IMR-90 (cell line): ENCODE data around the gene NTM. TPM values are rescaled to one million over a fixed set of nuclear protein-coding genes. Genes with fewer than 3 reads are reported as not detected.

Source experiments
- ATAC-seq: fragments of 200-7000 bp; cut with Tn5 transposase; 2 replicates; pipeline ENCODE4 v1.9.1; 2020; ENCODE audit warnings: low read depth, mild to moderate bottlenecking, moderate library complexity
- BruUV-seq: library from RNA; stranded (reverse); fragments of 400-500 nt; replicated peaks from 2 replicates; lab custom pipeline; 2021; lab: Mats Ljungman, UMichigan
- CTCF ChIA-PET: fragments of 300-600 bp; formaldehyde crosslinking; extraction: SDS; loops from one replicate; lab custom pipeline; 2021; ENCODE audit warnings: antibody characterized with exemption; lab: Yijun Ruan, JAX
- POLR2A ChIA-PET: fragments of 300-600 bp; sonication (Branson Sonifier 250); formaldehyde crosslinking; loops from one replicate; lab custom pipeline; 2022; ENCODE audit warnings: antibody characterized with exemption; ENCODE audit not compliant: unreplicated experiment; lab: Charles Lee
- DNase-seq: peaks from one replicate; pipeline ENCODE4 v3.0.0; 2013
- H2AFZ ChIP-seq: replicated peaks from 2 replicates; pipeline ENCODE3; 2013; ENCODE audit warnings: low read length, mild to moderate bottlenecking; ENCODE audit not compliant: poor library complexity
- H2AK5ac ChIP-seq: 2 replicates; pipeline ENCODE4 v1.6.1; 2013; ENCODE audit warnings: low read depth, low read length, inconsistent platforms
- H2AK9ac ChIP-seq: replicated peaks from 2 replicates; pipeline ENCODE3; 2013; ENCODE audit warnings: mild to moderate bottlenecking, low read depth, low read length, moderate library complexity; ENCODE audit not compliant: poor library complexity
- H2BK120ac ChIP-seq: 2 replicates; pipeline ENCODE4 v1.6.1; 2013; ENCODE audit warnings: low read depth, low read length, inconsistent platforms
- H2BK15ac ChIP-seq: 3 replicates; pipeline ENCODE4 v1.6.1; 2013; ENCODE audit warnings: low read depth, low read length, inconsistent platforms
- H2BK20ac ChIP-seq: 2 replicates; pipeline ENCODE4 v1.6.1; 2013; ENCODE audit warnings: low read depth, mild to moderate bottlenecking, inconsistent platforms, low read length, moderate library complexity
- H2BK5ac ChIP-seq: 2 replicates; pipeline ENCODE4 v1.6.1; 2013; ENCODE audit warnings: mild to moderate bottlenecking, low read depth, low read length, inconsistent platforms; ENCODE audit not compliant: poor library complexity, severe bottlenecking
- H3K14ac ChIP-seq: replicated peaks from 2 replicates; pipeline ENCODE4 v1.6.1; 2013; ENCODE audit warnings: low read depth, low read length, inconsistent platforms
- H3K18ac ChIP-seq: 2 replicates; pipeline ENCODE4 v1.6.1; 2013; ENCODE audit warnings: low read depth, low read length, control low read depth
- H3K23ac ChIP-seq: 2 replicates; pipeline ENCODE4 v1.6.1; 2013; ENCODE audit warnings: low read depth, low read length, inconsistent platforms
- H3K27ac ChIP-seq: 2 replicates; pipeline ENCODE4 v1.5.1; 2013; ENCODE audit warnings: mild to moderate bottlenecking, control low read depth, low read length; ENCODE audit not compliant: insufficient read depth
- H3K27me3 ChIP-seq: 2 replicates; pipeline ENCODE4 v1.6.1; 2013; ENCODE audit warnings: low read length; ENCODE audit not compliant: control insufficient read depth, insufficient read depth
- H3K36me3 ChIP-seq: 2 replicates; pipeline ENCODE4 v1.6.1; 2013; ENCODE audit warnings: low read length, mixed read lengths; ENCODE audit not compliant: control insufficient read depth, insufficient read depth
- H3K4ac ChIP-seq: 2 replicates; pipeline ENCODE4 v1.6.1; 2013; ENCODE audit warnings: low read depth, low read length, inconsistent platforms
- H3K4me1 ChIP-seq: 2 replicates; pipeline ENCODE4 v1.6.1; 2013; ENCODE audit warnings: low read length, mixed read lengths; ENCODE audit not compliant: control insufficient read depth, insufficient read depth
- H3K4me2 ChIP-seq: 2 replicates; pipeline ENCODE4 v1.6.1; 2013; ENCODE audit warnings: low read depth, mild to moderate bottlenecking, control low read depth, low read length, moderate library complexity
- H3K4me3 ChIP-seq: 2 replicates; pipeline ENCODE4 v1.5.1; 2013; ENCODE audit warnings: low read depth, mild to moderate bottlenecking, control low read depth, low read length, moderate library complexity; ENCODE audit not compliant: insufficient read depth
- H3K56ac ChIP-seq: 2 replicates; pipeline ENCODE4 v1.6.1; 2013; ENCODE audit warnings: low read length, inconsistent platforms; ENCODE audit not compliant: insufficient read depth; ENCODE audit errors: extremely low read depth
- H3K79me1 ChIP-seq, 2 experiments: 2 replicates each; pipeline ENCODE4 v1.6.1; 2013; ENCODE audit warnings: low read length in 2 of 2, inconsistent platforms in 1 of 2, low read depth in 1 of 2
- H3K9ac ChIP-seq: 2 replicates; pipeline ENCODE4 v1.6.1; 2013; ENCODE audit warnings: low read depth, low read length, control low read depth
- H3K9me1 ChIP-seq: 2 replicates; pipeline ENCODE4 v1.6.1; 2013; ENCODE audit warnings: low read length, inconsistent platforms; ENCODE audit not compliant: insufficient read depth
- H3K9me3 ChIP-seq: 2 replicates; pipeline ENCODE4 v1.6.1; 2013; ENCODE audit warnings: low read length; ENCODE audit not compliant: control insufficient read depth, insufficient read depth
- H4K20me1 ChIP-seq: 2 replicates; pipeline ENCODE4 v1.6.1; 2013; ENCODE audit warnings: low read length, inconsistent platforms; ENCODE audit not compliant: insufficient read depth
- H4K5ac ChIP-seq: 2 replicates; pipeline ENCODE4 v1.6.1; 2013; ENCODE audit warnings: mild to moderate bottlenecking, low read depth, low read length, control low read depth
- H4K8ac ChIP-seq, 2 experiments: 2 replicates each; pipeline ENCODE4 v1.6.1; 2013; ENCODE audit warnings: low read depth in 2 of 2, low read length in 2 of 2, control low read depth in 1 of 2, inconsistent platforms in 1 of 2
- H4K91ac ChIP-seq: 2 replicates; pipeline ENCODE4 v1.6.1; 2013; ENCODE audit warnings: low read depth, low read length, inconsistent platforms; ENCODE audit not compliant: insufficient read depth
- BHLHE40 ChIP-seq: fragments of 150-350 bp; IDR thresholded peaks from 2 replicates; pipeline ENCODE4 v1.6.1; 2016; ENCODE audit warnings: mild to moderate bottlenecking, low read depth, low read length
- CEBPB ChIP-seq: IDR thresholded peaks from 2 replicates; pipeline ENCODE4 v1.6.1; 2012; ENCODE audit warnings: low read depth, low read length, improper control_type of control experiment
- FOS ChIP-seq: fragments of 150-350 bp; IDR thresholded peaks from 2 replicates; pipeline ENCODE4 v1.6.1; 2016; ENCODE audit warnings: low read depth, low read length
- MAFK ChIP-seq: IDR thresholded peaks from 2 replicates; pipeline ENCODE4 v1.6.1; 2012; ENCODE audit warnings: low read depth, low read length, improper control_type of control experiment
- MAZ ChIP-seq: IDR thresholded peaks from 2 replicates; pipeline ENCODE4 v1.6.1; 2012; ENCODE audit warnings: low read depth, mild to moderate bottlenecking, low read length, improper control_type of control experiment, moderate library complexity, borderline replicate concordance
- MXI1 ChIP-seq: IDR thresholded peaks from 2 replicates; pipeline ENCODE4 v1.6.1; 2012; ENCODE audit warnings: low read depth, mild to moderate bottlenecking, low read length, moderate library complexity, borderline replicate concordance
- NFE2L2 ChIP-seq: fragments of 150-350 bp; IDR thresholded peaks from 2 replicates; pipeline ENCODE4 v1.6.1; 2016; ENCODE audit warnings: low read depth, mild to moderate bottlenecking, low read length
- POLR2A ChIP-seq: IDR thresholded peaks from 2 replicates; pipeline ENCODE4 v1.6.1; 2012; ENCODE audit warnings: mild to moderate bottlenecking, low read depth, low read length
- RCOR1 ChIP-seq: IDR thresholded peaks from 2 replicates; pipeline ENCODE4 v1.6.1; 2012; ENCODE audit warnings: mild to moderate bottlenecking, low read length, improper control_type of control experiment; ENCODE audit not compliant: insufficient replicate concordance
- RFX5 ChIP-seq: IDR thresholded peaks from 2 replicates; pipeline ENCODE4 v1.8.0; 2012; ENCODE audit warnings: low read depth, mild to moderate bottlenecking, low read length, moderate library complexity
- SMC3 ChIP-seq: fragments of 150-350 bp; IDR thresholded peaks from 2 replicates; pipeline ENCODE4 v1.6.1; 2016; ENCODE audit warnings: low read depth, mild to moderate bottlenecking, antibody characterized with exemption, low read length, moderate library complexity
- WGBS, 2 experiments: methylation state at CpG; one replicate each; pipeline versions ENCODE4 v1.1.5 to v1.1.7; 2013; ENCODE audit warnings: missing lambda C conversion rate in 2 of 2; ENCODE audit not compliant: insufficient read length in 1 of 2; ENCODE audit errors: extremely low coverage in 2 of 2; 5-methylcytosine and 5-hydroxymethylcytosine counted together
- dilution Hi-C: fragments of 300-500 bp; cut with HindIII; formaldehyde crosslinking; loops from one replicate; pipeline ENCODE4 v1.14.3; 2018; ENCODE audit warnings: low sequenced_read_pairs; ENCODE audit not compliant: unreplicated experiment
- in situ Hi-C: fragments of 300-500 bp; cut with MboI; formaldehyde crosslinking; loops from 3 replicates; pipeline ENCODE4 v1.14.3; 2019; ENCODE audit warnings: low sequenced_read_pairs, inconsistent platforms, mixed read lengths
- intact Hi-C: fragments of 100-400 bp; cut with micrococcal nuclease; formaldehyde crosslinking; loops from 2 replicates; pipeline ENCODE4 v1.10.0; 2022
- polyA plus RNA-seq, 3 experiments: library from polyadenylated mRNA; depleted of rRNA; stranded (reverse); fragments of >200 nt; gene quantifications; 2 replicates each; pipeline ENCODE4 v1.2.3, GENCODE V29; 2012; ENCODE audit warnings: low replicate concordance in 1 of 3
- total RNA-seq: library from RNA; depleted of rRNA; stranded (reverse); fragments of >200 nt; gene quantifications from 2 replicates; pipeline ENCODE4 v1.2.3, GENCODE V29; 2012
- TF ChIP-seq, protein P1 (sequence below): fragments of 150-350 bp; IDR thresholded peaks from 2 replicates; pipeline ENCODE4 v1.6.1; 2016; ENCODE audit warnings: low read depth, mild to moderate bottlenecking, low read length, moderate library complexity, borderline replicate concordance
- TF ChIP-seq, protein P2 (sequence below): conservative IDR thresholded peaks from 2 replicates; pipeline ENCODE4 v1.5.1; 2012; ENCODE audit warnings: mild to moderate bottlenecking, low read depth, low read length, improper control_type of control experiment

The NTM gene
- total and polyA plus RNA-seq, 2 of the 4 experiments (the other 2 are of a cell fraction), result 19.5 to 25.5 TPM

DNA sequence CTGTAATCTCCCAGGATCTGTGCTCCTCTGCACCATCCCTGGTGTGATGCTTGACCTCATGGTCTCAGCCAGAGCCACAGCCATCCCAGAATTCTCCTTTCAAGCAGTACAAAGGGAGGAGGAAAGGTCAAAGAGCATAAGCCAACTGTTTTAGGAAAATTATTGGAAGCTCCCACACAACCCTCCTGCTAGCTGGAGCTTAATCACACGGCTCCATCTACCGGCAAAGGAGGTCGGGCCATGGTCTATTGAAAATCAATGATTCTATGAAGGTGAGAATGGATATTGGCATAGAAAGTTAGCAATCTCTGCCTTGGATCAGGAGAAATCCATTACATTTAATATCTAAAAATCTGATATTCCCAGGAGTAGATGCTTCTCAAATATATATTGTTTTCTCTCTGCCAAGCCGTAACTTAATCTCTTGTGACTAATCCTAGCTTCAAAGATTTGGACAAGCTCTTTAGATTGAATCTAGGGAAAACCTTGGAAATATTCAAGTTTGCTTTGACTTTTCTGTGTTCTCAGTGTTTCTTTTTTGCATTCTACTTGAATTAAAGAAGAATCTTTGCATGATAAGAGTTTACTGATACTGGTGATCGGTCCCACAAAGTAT, 259.6 kb downstream of the NTM start:
- Histone ChIP-seq H3K9me3 (no peaks in the 10 kb centered on the region), H2AK5ac (no peak overlapping the region), H2BK120ac (no peak overlapping the region), H2BK5ac (no peak overlapping the region), H4K5ac (no peak overlapping the region), H3K36me3 (no peaks in the 10 kb centered on the region), H4K91ac (no peak overlapping the region), H3K18ac (no peak overlapping the region), H3K14ac (no peak overlapping the region), H3K56ac (no peak overlapping the region), H3K9ac (no peak overlapping the region), H2AFZ (no peak overlapping the region), H3K4me2 (no peak overlapping the region), H2BK20ac (no peak overlapping the region), H3K27ac (no peak overlapping the region), H3K79me1 (no peaks in the 10 kb centered on the region), H3K4me3 (no peak overlapping the region), H2BK15ac (no peak overlapping the region), H3K4me1 (no peaks in the 10 kb centered on the region), H4K20me1 (no peaks in the 10 kb centered on the region), H4K8ac (no peak overlapping the region), H3K4ac (no peak overlapping the region), H2AK9ac (no peak overlapping the region), H3K23ac (no peak overlapping the region), H3K27me3 (no peaks in the 10 kb centered on the region; the same call in 1 of the 2 replicates), H3K9me1 (no peaks in the 10 kb centered on the region)
- intact Hi-C loops (no loop called here), in situ Hi-C loops (no loop called here), dilution Hi-C loops (no loop called here)
- WGBS, 2 experiments, result no CpG with 5 or more reads among the region's 5 CpGs
- ATAC-seq, result no peak
- no TSS peak for BruUV-seq
- ChIA-PET POLR2A (no interaction called here), CTCF (no interaction called here)
- no peak for TF ChIP-seq MAFK
- no peak for TF ChIP-seq RFX5
- no peak for TF ChIP-seq POLR2A
- no peak for TF ChIP-seq RCOR1
- no peak for TF ChIP-seq CEBPB
- TF ChIP-seq MAZ, result no peak
- no peak for TF ChIP-seq NFE2L2
- TF ChIP-seq FOS, result no peak
- TF ChIP-seq, protein P1, sequence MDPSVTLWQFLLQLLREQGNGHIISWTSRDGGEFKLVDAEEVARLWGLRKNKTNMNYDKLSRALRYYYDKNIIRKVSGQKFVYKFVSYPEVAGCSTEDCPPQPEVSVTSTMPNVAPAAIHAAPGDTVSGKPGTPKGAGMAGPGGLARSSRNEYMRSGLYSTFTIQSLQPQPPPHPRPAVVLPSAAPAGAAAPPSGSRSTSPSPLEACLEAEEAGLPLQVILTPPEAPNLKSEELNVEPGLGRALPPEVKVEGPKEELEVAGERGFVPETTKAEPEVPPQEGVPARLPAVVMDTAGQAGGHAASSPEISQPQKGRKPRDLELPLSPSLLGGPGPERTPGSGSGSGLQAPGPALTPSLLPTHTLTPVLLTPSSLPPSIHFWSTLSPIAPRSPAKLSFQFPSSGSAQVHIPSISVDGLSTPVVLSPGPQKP, result no peak
- no peak for TF ChIP-seq MXI1
- TF ChIP-seq, protein P2, sequence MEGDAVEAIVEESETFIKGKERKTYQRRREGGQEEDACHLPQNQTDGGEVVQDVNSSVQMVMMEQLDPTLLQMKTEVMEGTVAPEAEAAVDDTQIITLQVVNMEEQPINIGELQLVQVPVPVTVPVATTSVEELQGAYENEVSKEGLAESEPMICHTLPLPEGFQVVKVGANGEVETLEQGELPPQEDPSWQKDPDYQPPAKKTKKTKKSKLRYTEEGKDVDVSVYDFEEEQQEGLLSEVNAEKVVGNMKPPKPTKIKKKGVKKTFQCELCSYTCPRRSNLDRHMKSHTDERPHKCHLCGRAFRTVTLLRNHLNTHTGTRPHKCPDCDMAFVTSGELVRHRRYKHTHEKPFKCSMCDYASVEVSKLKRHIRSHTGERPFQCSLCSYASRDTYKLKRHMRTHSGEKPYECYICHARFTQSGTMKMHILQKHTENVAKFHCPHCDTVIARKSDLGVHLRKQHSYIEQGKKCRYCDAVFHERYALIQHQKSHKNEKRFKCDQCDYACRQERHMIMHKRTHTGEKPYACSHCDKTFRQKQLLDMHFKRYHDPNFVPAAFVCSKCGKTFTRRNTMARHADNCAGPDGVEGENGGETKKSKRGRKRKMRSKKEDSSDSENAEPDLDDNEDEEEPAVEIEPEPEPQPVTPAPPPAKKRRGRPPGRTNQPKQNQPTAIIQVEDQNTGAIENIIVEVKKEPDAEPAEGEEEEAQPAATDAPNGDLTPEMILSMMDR, result no peak
- TF ChIP-seq SMC3, result no peak
- TF ChIP-seq BHLHE40, result no peak
- no peak for DNase-seq
